Measurements from ENCODE around the gene VSIG2.

Gene VSIG2

GRCh38 chr11:124756033-124756752 lies 4.1 kb upstream of the VSIG2 start:
- intact Hi-C loops (cut with DNase I; ENCODE audit: low total_unique reads), result loop anchor here (10.0 kb wide), 1 partner anchor 619 kb away; no protein-coding TSS in a partner anchor
- TF ChIP-seq CTCF (IDR thresholded peaks at IDR 0.05), result no peak
- DNase-seq, result no peak
- Histone ChIP-seq H3K9me3 (no peaks in the 10 kb centered on the region), H3K27ac (peak overlapping the region; percentile 55 to 98), H3K4me1 (peaks cover 0 to 74% (median 37%) of the 10 kb centered on the region in 4 donors), H3K36me3 (peaks cover 31 to 47% (median 33%) of the 10 kb centered on the region in 3 donors), H3K27me3 (no peaks in the 10 kb centered on the region), H3K4me3 (no peak overlapping the region)

- H3K27me3 ChIP-seq, result no peaks in the 10 kb centered on the region
- H3K27ac ChIP-seq, result peak overlapping the region; percentile 36 to 98
- peaks cover 0 to 80% (median 37%) of the 10 kb centered on the region in 4 donors for H3K4me1 ChIP-seq
- DNase-seq, result no peak
- no peak overlapping the region for H3K4me3 ChIP-seq
- peaks cover 31 to 48% (median 37%) of the 10 kb centered on the region in 3 donors for H3K36me3 ChIP-seq
- H3K9me3 ChIP-seq, result no peaks in the 10 kb centered on the region
- intact Hi-C loops (cut with DNase I; ENCODE audit: low total_unique reads), result loop anchor here (10.0 kb wide), 1 partner anchor 620 kb away; no protein-coding TSS in a partner anchor
- TF ChIP-seq CTCF (IDR thresholded peaks at IDR 0.05), result no peak
These were observed 2.7 kb upstream of the VSIG2 start for GRCh38 chr11:124754710-124755109.

- Histone ChIP-seq H3K4me3 (no peak overlapping the region), H3K27ac (peak overlapping the region; percentile 36 to 98), H3K9me3 (no peaks in the 10 kb centered on the region), H3K27me3 (no peaks in the 10 kb centered on the region), H3K36me3 (peaks cover 31 to 48% (median 37%) of the 10 kb centered on the region in 3 donors), H3K4me1 (peaks cover 0 to 76% (median 37%) of the 10 kb centered on the region in 4 donors)
- DNase-seq, result no peak
- no peak for TF ChIP-seq CTCF (IDR thresholded peaks at IDR 0.05)
- intact Hi-C loops (cut with DNase I; ENCODE audit: low total_unique reads), result loop anchor here (10.0 kb wide), 1 partner anchor 620 kb away; no protein-coding TSS in a partner anchor
These were observed 2.3 kb upstream of the VSIG2 start for GRCh38 chr11:124754309-124754708.

GRCh38 chr11:124753624-124754023 lies 1.6 kb upstream of the VSIG2 start:
- Histone ChIP-seq H3K9me3 (no peaks in the 10 kb centered on the region), H3K4me1 (peaks cover 0 to 69% (median 31%) of the 10 kb centered on the region in 4 donors), H3K27me3 (no peaks in the 10 kb centered on the region), H3K27ac (peak overlapping the region; percentile 36 to 98), H3K36me3 (peaks cover 31 to 48% (median 37%) of the 10 kb centered on the region in 3 donors), H3K4me3 (no peak overlapping the region)
- intact Hi-C loops (cut with DNase I; ENCODE audit: low total_unique reads), result loop anchor here (10.0 kb wide), 1 partner anchor 621 kb away; no protein-coding TSS in a partner anchor
- TF ChIP-seq CTCF (IDR thresholded peaks at IDR 0.05), result no peak
- DNase-seq, result no peak

- no peak for DNase-seq
- Histone ChIP-seq H3K36me3 (peaks cover 31 to 48% (median 40%) of the 10 kb centered on the region in 3 donors), H3K27me3 (no peaks in the 10 kb centered on the region), H3K4me1 (peaks cover 0 to 65% (median 28%) of the 10 kb centered on the region in 4 donors), H3K27ac (peak overlapping the region; percentile 36 to 98), H3K4me3 (no peak overlapping the region), H3K9me3 (no peaks in the 10 kb centered on the region)
- TF ChIP-seq CTCF (IDR thresholded peaks at IDR 0.05), result no peak
- intact Hi-C loops (cut with DNase I; ENCODE audit: low total_unique reads), result loop anchor here (10.0 kb wide), 1 partner anchor 622 kb away; no protein-coding TSS in a partner anchor
These were observed 1.1 kb upstream of the VSIG2 start for GRCh38 chr11:124753205-124753604.

Data from tibial artery (tissue), 4 donors.